Measurements from ENCODE around the gene KIAA0930. TPM values are rescaled to one million over a fixed set of nuclear protein-coding genes. Genes with fewer than 3 reads are reported as not detected.

KIAA0930 gene
- total RNA-seq, 1 donor from 2014 or later = 119 TPM

DNA sequence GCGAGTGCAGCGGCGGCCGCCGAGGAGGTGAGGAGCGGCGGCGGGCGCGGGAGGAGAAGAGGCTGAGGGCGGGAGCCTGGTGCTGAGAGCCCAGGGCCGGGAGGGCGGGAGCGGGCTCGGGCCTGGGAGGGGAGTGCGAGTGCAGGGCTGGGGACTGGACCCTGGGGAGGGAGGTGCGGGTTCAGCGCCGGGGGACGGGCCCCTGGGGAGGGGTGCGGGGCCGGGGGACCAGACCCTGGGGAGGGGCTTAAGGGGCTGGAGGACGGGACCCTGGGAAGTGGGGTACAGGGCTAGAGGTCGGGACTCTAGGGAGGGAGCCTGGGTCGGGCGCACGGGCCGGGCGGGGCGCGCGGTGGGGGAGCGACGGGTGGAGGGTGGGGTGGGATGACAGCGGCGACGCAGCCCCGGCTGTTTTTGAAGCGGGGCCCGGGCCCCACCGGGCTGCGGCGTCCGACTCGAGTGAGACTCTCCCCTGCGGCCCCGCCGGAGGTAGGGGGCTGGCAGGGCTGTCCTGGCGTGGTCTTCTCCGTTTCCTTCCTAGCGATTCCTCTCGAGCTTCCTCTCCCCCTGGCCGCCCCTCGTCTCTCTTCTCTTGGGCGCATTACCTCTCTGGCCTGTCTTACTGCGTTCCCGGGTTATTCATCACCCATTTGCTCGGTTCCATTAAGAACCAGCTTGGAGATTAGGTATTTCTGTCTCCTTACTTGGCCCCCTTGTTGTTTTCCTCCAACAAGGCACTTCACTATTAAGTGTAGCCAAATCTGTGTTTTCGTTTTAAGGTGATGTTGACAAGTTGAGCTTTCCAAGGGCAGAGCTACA is 76.2 kb downstream of the KIAA0930 start:
- ATAC-seq (no peak), DNase-seq (ENCODE audit: low spot score) (peak; percentile 72)
- intact Hi-C loops (cut with DNase I) = loop anchor here (10.0 kb wide), 1 partner anchor 100 kb away; no protein-coding TSS in a partner anchor

DNA sequence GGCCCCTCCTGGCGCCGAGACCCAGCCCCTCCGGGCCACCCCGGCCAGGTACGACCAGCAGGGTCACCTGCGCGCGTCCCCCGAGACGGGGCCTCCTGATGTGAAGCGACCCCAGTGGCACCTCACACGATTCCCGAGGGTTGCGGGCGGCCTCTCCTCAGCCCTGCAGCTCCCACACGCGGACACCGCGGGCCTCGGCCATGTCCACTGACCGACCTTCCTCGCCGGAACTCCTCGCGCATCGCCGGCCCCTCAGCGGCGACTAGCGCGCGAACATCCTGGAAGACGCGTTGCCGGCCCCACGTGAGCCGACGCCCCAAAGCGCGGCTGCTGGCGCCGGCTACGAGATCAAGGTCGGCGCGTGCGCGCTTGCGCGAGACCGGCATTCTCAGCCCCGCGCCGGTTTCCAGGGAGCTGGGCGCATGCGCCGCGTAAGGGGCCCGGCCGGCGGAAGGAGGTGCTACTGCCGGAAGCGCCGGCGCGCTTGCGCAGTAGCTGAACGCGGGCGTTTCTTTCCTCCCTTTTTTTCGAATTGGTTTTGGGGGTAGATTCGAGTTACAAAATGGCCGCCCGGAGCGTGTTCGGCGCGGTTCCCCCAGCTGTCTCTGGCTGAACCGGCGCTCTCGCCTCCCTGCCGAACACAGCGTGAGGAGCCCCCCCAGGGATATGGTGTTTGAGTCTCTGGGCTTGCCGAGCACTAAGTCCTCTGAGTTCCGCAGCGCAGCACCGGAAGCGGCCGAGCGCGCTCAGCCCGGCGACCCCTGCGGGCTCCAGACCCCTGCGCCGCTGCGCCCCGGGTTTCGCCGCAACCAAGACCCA is 77.0 kb downstream of the KIAA0930 start, which contains the start of gene NUP50:
NUP50 (plus strand) TSS at position 475 of the 819 bp plus-strand sequence. CDS start 4,253 bp downstream, outside the sequence.
- DNase-seq (ENCODE audit: low spot score) (peak; percentile 96), ATAC-seq (peak; percentile 96)
- intact Hi-C loops (cut with DNase I) = loop anchor here (10.0 kb wide), 1 partner anchor 101 kb away; no protein-coding TSS in a partner anchor

DNA sequence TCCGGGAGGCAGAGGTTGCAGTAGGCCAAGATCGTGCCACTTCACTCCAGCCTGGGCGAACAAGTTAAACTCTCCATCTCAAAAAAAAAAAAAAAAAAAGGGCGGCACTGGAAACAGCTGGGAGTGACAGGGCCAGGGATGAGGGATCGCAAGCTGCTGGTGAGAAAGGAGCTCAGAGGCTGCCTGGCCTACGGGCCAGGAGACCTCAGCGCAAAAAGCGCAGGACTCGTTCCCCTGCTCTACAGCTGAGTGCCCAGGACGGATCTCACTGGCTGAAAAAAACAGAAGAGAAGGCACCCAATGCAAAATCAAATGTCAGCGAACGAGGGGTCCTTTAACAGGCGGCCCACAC is 77.6 kb downstream of the KIAA0930 start:
- intact Hi-C loops (cut with DNase I) = loop anchor here (10.0 kb wide), 1 partner anchor 102 kb away; no protein-coding TSS in a partner anchor

DNA sequence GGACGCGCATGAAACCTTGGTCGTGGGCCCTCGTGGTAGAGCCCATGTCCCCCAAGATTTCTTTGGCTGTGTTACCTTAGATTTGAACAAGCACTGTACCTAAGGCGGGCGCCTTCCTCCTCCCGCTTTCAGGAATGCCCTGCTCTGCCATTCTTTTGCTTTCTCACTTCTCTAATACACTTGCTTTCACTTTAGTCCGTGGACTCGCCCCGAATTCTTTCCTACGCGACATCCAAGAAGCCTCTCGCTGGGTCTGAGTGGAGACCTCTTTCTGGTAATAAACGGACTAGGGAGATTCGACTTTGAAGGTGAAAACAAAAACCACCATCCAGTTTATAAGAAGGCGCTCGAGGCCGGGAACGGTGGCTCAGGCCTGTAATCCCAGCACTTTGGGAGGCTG is 78.2 kb downstream of the KIAA0930 start:
- DNase-seq (ENCODE audit: low spot score) (no peak), ATAC-seq (no peak)
- intact Hi-C loops (cut with DNase I) = loop anchor here (10.0 kb wide), 1 partner anchor 102 kb away; no protein-coding TSS in a partner anchor

More for the DNA sequence above, 77.6 kb downstream of the KIAA0930 start:
- ATAC-seq (peak; percentile 17), DNase-seq (ENCODE audit: low spot score) (no peak)

DNA sequence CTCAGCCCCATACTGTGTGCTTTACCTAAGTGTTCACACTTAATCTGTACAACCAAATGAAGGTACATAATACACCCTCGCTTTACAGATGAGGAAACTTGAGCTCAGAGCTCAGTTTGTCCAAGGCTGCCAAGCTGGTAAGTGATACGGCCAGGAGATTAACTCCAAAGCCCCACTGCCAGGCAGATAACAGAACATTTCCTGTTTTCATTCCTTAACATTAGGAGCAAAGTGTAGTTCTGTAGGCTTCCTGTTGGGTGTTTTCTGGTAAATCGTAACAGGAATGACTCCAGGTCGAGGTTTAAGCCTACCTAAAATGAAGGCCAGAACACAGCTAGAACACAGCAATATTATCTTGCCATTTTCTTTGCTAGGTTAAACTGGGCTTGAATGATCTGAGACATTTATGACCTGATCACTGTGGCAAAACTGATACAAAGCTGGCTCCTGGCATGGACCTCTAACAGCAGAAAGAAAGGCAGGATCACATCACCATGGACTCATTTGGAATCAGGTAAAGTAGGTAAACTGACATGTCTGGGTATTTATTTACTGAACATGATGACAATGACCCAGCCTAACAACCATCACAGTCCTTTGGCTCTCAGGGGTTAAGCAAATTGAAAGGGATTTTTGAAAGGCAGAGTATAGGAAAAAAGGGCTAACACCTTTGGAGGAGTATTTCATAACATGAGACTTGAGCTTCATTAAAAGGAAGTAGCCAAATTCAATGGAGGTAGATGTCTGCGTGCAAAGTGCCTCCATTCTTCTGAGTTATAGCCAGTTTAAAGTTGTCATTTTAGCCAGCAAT is 80.8 kb downstream of the KIAA0930 start:
- intact Hi-C loops (cut with DNase I) = loop anchor here (10.0 kb wide), 1 partner anchor 105 kb away; no protein-coding TSS in a partner anchor
- ATAC-seq = no peak
- DNase-seq (ENCODE audit: low spot score) = no peak

DNA sequence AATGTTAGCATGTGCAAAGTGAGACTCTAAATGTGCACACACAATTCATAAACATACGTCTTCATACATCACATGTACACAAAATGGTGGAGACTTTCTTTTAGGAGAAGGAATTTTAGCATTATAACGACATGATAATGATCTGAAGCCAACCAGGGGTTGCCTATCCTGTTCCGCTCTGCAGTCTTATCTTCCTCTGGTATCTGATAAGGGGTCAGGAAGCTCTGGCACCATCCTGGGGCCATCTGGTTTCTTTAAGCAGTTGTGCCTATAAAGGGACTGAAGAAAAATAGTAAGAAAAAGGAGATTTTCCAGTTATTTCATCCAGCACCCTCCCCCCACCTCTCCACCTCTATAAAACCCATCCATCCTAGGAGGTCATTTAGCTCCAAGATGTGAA is 82.8 kb downstream of the KIAA0930 start:
- intact Hi-C loops (cut with DNase I) = no loop called here
- no peak for ATAC-seq
- DNase-seq (ENCODE audit: low spot score) = no peak

DNA sequence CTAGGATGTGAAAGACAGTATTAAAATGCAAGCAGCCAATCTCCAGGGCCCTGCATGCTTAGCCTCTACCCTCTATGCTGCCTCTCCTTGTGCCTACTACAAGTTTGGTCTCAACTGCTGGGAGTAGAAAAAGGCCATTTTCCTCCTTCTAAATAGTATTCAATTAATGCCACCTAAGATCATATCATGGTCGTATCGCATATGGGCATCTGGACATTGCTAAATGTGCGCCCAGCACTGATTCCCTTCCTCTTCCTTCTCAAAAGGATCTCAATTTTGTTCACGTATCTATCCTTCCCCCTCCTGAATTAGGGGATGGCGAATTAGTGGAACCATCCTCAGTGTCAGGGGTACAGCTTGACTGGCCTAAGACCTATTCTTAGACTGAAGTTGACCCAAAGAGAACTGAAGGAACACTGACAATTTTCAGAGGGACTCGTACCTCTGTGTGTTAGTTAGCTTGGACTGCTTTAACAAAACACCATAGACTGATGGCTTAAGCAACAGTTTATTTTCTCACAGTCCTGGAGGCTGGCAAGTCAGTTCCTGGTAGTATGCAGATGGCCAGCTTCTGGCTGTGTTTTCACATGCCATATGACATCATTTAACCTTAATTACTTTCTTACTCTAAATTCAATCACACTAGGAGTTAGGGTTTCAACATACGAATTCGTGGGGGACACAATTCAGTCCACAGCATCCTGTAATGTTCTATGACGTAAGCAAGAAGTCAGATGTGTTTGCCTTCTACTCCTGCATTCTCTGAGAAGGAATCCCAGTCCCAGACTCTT is 85.4 kb downstream of the KIAA0930 start:
- intact Hi-C loops (cut with DNase I) = no loop called here
- ATAC-seq = no peak
- DNase-seq (ENCODE audit: low spot score) = no peak

DNA sequence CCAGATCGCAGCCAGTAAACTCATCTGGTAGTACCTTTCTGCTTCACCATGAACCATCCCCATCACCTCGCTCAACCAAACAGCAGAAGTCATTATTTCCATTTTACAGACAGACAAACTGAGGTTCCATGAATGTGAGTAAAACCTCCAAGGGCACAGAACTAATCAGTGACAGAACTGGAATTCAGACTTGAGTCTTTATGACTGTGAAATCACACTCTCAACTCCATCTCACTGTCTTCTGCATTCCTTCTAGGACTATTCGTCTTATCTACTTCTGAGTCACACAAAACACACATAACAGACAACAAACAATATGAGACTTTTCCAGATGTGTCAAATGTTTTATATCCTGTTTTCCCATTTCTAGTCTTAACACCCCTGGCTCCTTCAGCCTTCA is 86.3 kb downstream of the KIAA0930 start:
- intact Hi-C loops (cut with DNase I) = no loop called here
- ATAC-seq = no peak
- no peak for DNase-seq (ENCODE audit: low spot score)

DNA sequence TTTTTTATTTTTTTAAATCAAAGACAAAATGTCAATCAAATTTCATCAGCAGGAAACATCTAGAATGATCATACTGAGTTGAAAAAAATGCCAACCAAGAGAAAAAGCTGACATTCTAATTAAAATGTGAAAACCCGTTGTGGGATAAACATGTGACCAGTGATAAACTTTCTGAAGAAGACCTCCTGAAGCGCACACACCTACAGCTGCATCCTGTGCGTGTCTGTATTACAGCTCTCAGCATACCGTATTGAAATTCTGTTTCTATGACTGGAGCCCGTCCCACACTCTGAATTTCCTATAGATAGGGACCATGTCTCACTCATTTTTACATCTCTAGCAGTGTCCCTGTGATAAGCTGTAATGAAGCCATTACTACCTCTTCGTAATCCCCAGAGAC is 89.2 kb downstream of the KIAA0930 start:
- intact Hi-C loops (cut with DNase I) = no loop called here
- DNase-seq (ENCODE audit: low spot score) = no peak
- ATAC-seq = no peak

DNA sequence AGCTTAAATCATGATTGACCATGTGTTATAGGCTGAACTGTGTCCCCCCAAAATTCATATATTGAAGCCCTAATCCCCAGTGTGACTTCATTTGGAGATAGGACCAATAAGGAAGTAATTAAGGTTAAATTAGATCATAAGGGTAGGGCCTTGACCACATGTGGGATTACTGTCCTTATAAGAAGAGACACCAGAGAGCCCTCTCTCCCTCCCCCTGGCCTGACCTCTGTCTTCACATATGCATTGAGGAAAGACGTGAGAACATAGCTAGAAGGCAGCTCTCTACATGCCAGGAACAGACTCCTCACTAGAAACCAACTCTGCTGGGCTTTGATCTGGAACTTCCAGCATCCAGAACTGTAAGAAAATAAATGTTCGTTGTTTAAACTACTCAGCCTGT is 90.6 kb downstream of the KIAA0930 start:
- DNase-seq (ENCODE audit: low spot score) = no peak
- ATAC-seq = no peak
- intact Hi-C loops (cut with DNase I) = no loop called here

DNA sequence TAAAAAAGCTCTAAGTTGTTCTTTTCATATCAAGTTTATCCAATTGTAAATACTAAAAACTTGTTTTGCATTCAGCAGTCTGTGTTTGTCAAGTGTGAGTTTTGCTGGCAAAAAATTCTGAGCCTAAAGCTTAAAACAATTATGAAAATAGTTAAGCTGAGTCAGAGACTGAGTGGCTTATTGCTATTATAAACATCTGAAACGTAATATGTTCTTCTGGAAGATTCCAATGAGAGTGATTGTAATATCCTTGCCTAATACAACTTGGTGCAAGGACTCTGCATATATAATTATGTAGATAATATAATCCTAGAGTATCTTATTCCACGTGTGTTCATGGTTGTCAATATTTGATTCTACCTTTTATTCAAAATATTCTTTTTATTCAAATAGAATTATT is 91.0 kb downstream of the KIAA0930 start:
- intact Hi-C loops (cut with DNase I) = no loop called here
- ATAC-seq (no peak), DNase-seq (ENCODE audit: low spot score) (no peak)

DNA sequence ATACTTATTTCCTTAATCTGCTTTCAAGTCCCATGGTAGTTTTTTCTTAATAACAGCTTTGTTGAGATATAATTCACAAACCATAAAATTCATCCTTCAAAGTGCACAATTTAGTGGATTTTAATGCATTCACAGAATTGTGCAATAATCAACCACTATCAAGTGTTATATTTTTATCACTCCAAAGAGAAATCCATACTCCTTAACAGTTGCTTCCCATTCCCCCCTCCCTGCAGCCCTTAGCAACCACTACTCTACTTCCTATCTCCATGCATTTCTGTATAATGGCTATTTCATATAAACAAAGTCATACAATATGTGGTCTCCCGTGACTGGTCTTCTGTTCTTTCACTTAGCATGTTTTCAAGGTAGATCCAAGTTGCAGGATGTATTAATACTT is 95.8 kb downstream of the KIAA0930 start:
- no peak for DNase-seq (ENCODE audit: low spot score)
- intact Hi-C loops (cut with DNase I) = no loop called here
- ATAC-seq = no peak

DNA sequence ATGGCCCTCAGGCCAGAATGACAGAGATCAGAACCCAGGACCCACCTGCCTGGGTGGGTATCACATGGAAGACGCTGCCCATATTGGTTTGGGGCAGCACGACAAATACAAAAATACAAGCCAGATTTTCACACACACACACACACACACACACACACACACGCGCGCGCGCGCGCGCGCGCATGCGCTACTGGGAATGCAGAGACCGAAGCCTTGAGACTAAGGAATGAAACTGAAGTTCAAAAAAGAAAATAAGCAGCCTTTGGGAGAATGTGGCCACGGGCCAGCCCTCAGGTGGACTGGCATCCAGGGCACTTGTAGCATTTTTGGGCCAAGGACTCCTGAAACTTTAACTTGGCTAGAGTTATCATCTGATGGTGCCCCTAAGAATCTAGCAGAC is 98.3 kb downstream of the KIAA0930 start:
- DNase-seq (ENCODE audit: low spot score) (no peak), ATAC-seq (no peak)
- intact Hi-C loops (cut with DNase I) = no loop called here

Small RNAs within 50 kb of the gene (microRNA-seq; reads per million reads assigned to microRNA genes)
- 20.6 reads per million, percentile 33 among the genes with 10 or more reads in this experiment for gene MIR1249

Other genes starting within 250 kb of the KIAA0930 start
- 1.6 TPM for gene PHF21B, start 230.9 kb downstream of the KIAA0930 start, total RNA-seq
- gene NUP50, start 77.0 kb downstream of the KIAA0930 start, total RNA-seq = 55.9 TPM
- not detected for gene UPK3A, start 44.1 kb upstream of the KIAA0930 start, total RNA-seq
- gene FAM118A, start 69.0 kb upstream of the KIAA0930 start, total RNA-seq = 44.9 TPM
- not detected for gene SMC1B, start 172.7 kb upstream of the KIAA0930 start, total RNA-seq
- 0.22 TPM for gene RIBC2, start 172.8 kb upstream of the KIAA0930 start, total RNA-seq

Measured in sciatic nerve (tissue), 2 donors.